Sciatic nerve (tissue), 2 donors: ENCODE measurements around the gene SET. TPM values are rescaled to one million over a fixed set of nuclear protein-coding genes. Genes with fewer than 3 reads are reported as not detected.
"Not testable (repeated sequence)": the region's sequence is repeated elsewhere in the genome, so short reads cannot be mapped to it uniquely, and the experiment has no call there.

Source experiments
- ATAC-seq: fragments of 200-7000 bp; cut with Tn5 transposase; one replicate; pipeline ENCODE4 v1.9.1; 2020; ENCODE audit warnings: mild to moderate bottlenecking, moderate library complexity
- DNase-seq: peaks from one replicate; pipeline ENCODE4 v3.0.0-alpha.2; 2020; ENCODE audit warnings: low spot score
- intact Hi-C: fragments of 100-400 bp; cut with DNase I; formaldehyde crosslinking; loops from one replicate; pipeline ENCODE4 v1.14.2; 2022
- total RNA-seq: library from RNA; stranded (reverse); fragmentation: NEBNext Ultra II Directional; extraction: Animal tissue kit (Norgen Biotek cat#: 25700); gene quantifications from one replicate; pipeline ENCODE4 v1.2.1, GENCODE V29; 2021
- donor health status: DM: no; HTN: no; CAD: no.
- donor health status: DM: no; HTN: no; CAD: no.

SET gene
- total RNA-seq: 222 TPM

GRCh38 chr9:128688501-128689292, at the start of gene SET:
SET (plus strand) TSS chr9:128689222; CDS start chr9:128689583, 361 bp downstream.
- intact Hi-C loops: no loop called here
- DNase-seq (peak; percentile 96), ATAC-seq (peak; percentile 92)

GRCh38 chr9:128640603-128641002, 48.4 kb upstream of the SET start:
- ATAC-seq: no peak
- intact Hi-C loops: no loop called here

DNA sequence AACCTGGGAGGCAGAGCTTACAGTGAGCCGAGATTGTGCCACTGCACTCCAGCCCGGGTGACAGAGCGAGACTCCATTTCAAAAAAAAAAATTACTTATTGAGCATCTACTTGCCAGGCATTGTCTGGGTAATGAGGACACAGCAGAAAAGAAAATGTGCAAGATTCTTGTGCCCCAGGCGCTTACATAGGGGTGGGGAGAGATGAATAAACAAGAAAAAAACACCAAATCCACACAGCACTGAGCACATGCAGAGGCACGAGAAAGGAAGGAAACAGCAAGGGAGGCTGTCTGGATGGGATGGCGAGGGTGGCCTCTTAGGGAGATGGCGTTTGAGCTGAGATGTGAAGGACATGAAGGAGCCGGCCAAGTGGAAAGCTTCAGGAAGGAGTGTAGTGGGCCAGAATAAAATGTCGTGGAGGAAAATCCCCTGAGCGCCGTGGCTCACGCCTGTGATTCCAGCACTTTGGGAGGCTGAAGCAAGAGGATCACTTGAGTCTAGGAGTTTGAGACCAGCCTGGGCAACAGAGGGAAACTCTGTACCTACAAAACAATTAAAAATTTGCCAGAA, 46.3 kb upstream of the SET start:
- no peak for ATAC-seq
- no peak for DNase-seq
- intact Hi-C loops: no loop called here

More at GRCh38 chr9:128640603-128641002, 48.4 kb upstream of the SET start:
- DNase-seq: no peak

DNA sequence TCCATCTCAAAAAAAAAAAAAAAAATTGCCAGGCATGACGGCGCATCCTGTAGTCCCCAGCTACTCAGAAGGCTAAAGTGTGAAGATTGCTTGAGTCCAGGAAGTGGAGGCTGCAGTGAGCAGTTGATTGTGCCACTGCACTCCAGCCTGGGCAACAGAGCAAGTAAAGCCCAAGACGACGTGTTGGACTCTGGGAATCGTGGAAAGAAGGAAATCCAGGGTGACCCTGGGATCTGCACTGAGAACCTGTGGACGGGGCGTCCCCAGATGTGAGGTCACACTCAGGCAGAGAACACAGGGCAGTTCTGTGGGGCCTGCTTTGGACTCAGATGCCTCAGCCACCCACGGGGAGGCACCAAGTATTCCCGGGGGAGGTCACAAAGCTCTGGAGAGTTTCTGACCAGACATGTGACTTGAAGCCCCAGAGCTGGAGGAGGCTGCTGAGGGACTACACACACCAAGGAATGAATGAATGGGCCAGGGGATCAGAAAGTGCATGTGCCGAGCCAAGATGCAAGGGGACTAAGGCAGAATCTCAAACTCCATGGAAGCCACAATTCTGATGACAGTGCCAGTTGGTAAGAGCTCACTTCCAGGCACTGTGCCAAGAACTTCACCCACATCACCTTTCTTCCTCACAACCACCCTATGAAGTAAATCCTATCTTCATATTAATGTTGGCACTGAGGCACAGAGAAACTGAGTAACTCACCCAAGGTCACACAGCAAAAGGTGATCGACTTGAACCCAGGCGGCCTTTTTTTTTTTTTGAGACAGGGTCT, 45.3 kb upstream of the SET start:
- DNase-seq (no peak), ATAC-seq (peak; percentile 71)
- intact Hi-C loops: no loop called here

- ATAC-seq: peak; percentile 56
- intact Hi-C loops, DNase-seq: not testable (repeated sequence)
Measured at GRCh38 chr9:128648206-128648605, 40.8 kb upstream of the SET start.

DNA sequence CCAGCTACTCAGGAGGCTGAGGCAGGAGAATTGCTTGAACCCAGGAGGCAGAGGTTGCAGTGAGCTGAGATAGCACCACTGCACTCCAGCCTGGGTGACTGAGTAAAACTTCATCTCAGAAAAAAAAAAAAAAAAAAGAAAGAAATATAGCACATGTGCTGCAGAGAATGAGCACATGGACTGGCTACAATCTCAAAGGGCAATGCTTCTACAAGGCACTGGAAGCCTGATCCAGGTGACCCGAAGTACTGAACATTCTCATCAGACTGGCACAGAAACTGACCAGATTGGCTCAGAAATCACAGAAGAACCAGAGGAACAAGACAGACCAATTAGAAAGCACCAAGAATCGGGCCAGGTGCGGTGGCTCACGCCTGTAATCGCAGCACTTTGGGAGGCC, 37.2 kb upstream of the SET start:
- intact Hi-C loops: no loop called here
- DNase-seq: no peak
- ATAC-seq: no peak

DNA sequence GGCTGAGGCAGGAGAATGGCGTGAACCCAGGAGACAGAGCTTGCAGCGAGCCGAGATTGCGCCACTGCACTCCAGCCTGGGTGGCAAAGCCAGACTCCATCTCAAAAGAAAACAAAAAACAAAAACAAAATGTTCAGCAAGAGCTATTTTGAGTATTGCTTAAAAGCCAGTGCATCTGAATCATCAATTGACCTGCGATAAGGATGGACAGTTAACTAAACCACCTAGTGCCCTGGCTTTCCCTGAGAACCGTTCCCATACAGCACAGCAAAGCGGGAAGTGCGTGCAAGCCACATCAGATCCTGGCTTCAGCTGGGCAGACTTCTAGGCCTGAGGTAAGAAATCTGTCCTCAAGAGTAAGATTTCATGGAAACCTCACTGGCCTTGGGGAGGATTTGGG, 35.1 kb upstream of the SET start:
- intact Hi-C loops: no loop called here
- DNase-seq (no peak), ATAC-seq (no peak)

DNA sequence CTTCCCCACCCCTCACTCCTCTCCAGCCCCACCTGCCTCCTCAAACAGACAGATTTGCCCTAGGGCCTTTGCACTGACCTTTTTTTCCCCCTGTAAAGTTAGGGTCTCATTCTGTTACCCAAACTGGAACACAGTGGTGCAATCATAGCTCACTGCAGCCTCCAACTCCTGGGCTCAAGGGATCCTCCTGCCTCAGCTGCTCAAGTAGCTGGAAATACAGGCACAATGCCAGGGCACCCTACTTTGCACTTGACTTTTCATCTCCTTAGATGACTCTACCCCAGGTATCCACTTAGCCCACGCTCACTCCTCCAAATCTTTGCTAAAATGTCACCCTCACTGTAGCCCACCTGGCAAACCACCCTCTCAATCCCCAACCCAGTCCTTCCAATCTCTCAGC, 34.5 kb upstream of the SET start:
- no peak for DNase-seq
- intact Hi-C loops: no loop called here

DNA sequence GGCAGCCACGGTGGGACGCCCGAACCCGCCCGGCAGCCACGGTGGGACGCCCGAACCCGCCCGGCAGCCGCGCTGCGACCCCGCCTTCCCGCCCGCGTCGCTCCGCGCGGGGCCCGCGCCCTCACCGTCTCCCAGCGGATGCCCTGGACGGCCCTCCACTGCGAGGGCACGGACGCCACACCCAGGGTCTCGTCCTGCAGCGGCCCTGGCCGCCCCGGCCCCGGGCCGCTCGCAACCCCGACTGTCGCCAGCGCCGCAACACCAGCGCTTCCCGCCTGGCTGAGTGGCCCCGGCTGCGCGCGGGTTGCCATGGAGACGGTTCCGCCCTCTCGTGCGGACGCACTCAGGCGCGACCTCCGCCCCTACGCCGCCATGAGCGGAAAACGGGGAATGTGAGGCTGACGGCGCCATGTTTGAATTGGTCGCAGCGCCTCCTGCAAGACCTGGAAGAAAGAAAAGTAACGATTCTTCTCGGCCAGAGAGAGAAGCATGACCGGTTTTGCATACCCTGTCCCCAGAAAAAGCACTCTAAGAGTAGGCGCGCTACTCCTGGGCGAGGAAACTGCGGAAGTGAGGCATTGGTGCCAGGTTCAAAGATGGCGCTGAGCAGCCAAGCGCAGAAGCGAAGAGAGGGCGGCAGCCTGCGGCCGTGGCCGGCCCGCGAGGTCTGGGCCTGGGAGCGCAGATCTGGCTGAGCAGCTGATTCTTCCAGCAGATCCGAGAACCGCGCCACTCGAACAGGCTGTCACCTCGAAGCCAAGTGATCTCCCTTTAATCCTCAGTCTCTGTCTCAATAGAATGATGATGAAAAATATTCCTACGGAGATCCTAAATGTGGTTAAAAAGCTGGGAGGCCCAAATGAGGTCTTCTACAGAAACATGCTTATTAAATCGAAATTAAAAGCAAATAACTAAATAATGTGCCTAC, 32.3 kb upstream of the SET start, which contains the start of gene DYNC2I2:
TSS of gene DYNC2I2 (minus strand) at position 432 of the 928 bp plus-strand sequence. CDS start at position 311, 121 bp downstream.
- DNase-seq (peak; percentile 99), ATAC-seq (peak; percentile 99)
- intact Hi-C loops: no loop called here

More for the DNA sequence above, 34.5 kb upstream of the SET start:
- ATAC-seq: no peak

GRCh38 chr9:128657344-128657704, 31.7 kb upstream of the SET start:
- intact Hi-C loops: no loop called here
- DNase-seq (no peak), ATAC-seq (no peak)

GRCh38 chr9:128657796-128658195, 31.2 kb upstream of the SET start:
- no peak for DNase-seq
- intact Hi-C loops: no loop called here
- ATAC-seq: no peak

GRCh38 chr9:128666481-128666941, 22.5 kb upstream of the SET start:
- ATAC-seq, intact Hi-C loops, DNase-seq: not testable (repeated sequence)

DNA sequence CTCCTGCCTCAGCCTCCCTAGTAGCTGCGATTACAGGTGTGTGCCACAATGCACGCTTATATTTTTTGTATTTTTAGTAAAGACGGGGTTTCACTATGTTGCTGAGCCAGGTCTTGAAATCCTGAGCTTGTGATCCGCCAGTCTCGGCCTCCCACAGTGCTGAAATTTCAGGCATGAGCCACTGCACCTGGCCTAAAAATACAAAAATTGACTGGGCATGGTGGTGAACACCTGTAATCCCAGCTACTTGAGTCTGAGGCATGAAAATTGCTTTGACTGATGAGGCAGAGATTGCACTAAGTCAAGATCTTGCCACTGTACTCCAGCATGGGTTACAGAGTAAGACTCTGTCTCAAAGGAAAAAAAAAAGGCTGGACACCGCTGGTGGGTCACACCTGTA, 19.2 kb upstream of the SET start:
- intact Hi-C loops: no loop called here
- ATAC-seq (no peak), DNase-seq (no peak)

DNA sequence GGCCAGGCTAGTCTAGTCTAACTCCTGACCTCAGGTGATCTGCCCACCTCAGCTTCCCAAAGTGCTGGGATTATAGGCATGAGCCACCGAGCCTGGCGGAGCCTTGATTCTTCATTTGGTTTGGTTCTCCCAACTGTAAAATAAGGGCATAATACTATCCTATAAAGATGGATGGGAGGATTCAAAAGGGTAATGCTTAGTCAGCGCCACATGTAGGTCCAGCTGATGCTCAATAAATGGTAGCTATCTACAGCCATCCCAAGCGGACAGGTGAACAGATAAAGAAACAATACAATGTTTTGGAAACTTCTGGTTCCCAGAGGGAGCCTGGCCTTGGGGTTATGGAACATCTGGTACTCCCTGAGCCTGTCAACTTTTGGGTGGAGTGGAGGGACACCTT, 13.6 kb upstream of the SET start:
- intact Hi-C loops: no loop called here
- ATAC-seq (no peak), DNase-seq (no peak)

- intact Hi-C loops: no loop called here
- DNase-seq (no peak), ATAC-seq (no peak)
Measured at GRCh38 chr9:128677794-128678193, 11.2 kb upstream of the SET start.

DNA sequence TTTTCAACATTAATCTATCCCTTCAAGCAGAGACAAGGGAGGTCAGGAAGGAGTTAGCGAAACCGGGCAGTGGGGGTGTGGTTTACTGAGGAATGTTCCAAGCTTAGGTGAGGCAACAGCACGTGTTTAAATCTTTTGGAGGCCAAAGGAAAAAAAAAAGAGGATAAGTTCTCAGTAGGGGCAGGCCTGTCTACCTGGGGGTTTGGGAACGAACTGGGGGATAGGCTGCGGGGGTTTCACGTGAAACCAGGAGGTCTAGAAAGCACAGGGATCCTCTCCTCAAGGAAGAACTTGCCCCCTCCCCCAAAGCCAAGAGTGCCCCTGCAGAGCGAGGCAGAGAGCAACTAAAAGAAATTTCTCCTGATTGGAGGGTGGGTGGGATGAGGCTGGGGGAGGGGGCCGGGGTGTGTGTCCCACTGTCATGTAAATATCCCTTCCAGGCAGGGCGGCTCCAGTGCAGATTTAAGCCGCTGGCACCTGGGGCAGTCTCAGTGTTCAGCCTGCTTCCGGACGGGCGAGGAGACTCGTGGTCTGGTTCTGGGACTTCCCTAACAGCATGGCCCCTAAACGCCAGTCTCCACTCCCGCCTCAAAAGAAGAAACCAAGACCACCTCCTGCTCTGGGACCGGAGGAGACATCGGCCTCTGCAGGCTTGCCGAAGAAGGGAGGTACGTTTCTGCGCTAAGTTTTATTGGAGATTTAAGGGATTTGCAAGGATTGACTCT, 5.5 kb upstream of the SET start:
- peak; percentile 69 for DNase-seq

DNA sequence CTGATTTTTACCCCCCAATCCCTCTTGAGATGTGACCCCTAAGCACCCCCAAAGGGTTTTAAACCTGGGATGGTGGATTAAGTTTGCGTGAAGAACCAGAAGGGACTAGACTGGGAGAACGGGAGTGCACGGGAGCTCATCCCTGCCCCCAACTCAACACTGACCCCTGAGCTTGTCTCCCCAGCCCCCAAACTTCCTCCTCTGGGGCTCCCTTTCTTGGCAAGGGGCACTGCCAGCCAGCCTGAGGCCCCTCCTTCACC, 5.0 kb upstream of the SET start:
- ATAC-seq (peak; percentile 22), DNase-seq (no peak)
- intact Hi-C loops: no loop called here

More for the DNA sequence above, 5.5 kb upstream of the SET start:
- intact Hi-C loops: no loop called here
- peak; percentile 64 for ATAC-seq
